OCI-LY3 (cell line): ENCODE results near the gene GRXCR2.
"Not testable (repeated sequence)": the region's sequence is repeated elsewhere in the genome, so short reads cannot be mapped to it uniquely, and the experiment has no call there.

ENCODE experiments used
- H2AFZ ChIP-seq: fragments of 200-600, 300-600 bp; shearing (Covaris generic); 2 replicates; pipeline ENCODE4 v1.6.0; 2014; ENCODE audit warnings: antibody characterized with exemption, low read depth, low read length
- H3K27ac ChIP-seq: fragments of 200-600, 300-600 bp; sonication (generic); 2 replicates; pipeline ENCODE4 v1.5.1; 2014; ENCODE audit warnings: mild to moderate bottlenecking, low read length, moderate library complexity, mixed read lengths
- H3K27me3 ChIP-seq: fragments of 200-600, 300-600 bp; sonication (generic); 2 replicates; pipeline ENCODE4 v1.6.1; 2014; ENCODE audit warnings: low read depth, low read length, mixed read lengths
- H3K36me3 ChIP-seq: fragments of 200-600, 300-600 bp; sonication (generic); replicated peaks from 2 replicates; pipeline ENCODE3; 2014; ENCODE audit warnings: low read depth, low read length, mixed read lengths
- H3K4me1 ChIP-seq: fragments of 300-600, 200-600 bp; sonication (generic); 2 replicates; pipeline ENCODE4 v1.6.1; 2014; ENCODE audit warnings: low read length, mixed read lengths
- H3K4me2 ChIP-seq: fragments of 200-600, 300-600 bp; sonication (generic); 2 replicates; pipeline ENCODE4 v1.6.1; 2014; ENCODE audit warnings: low read length, mixed read lengths
- H3K4me3 ChIP-seq: fragments of 300-600, 200-600 bp; sonication (generic); 2 replicates; pipeline ENCODE4 v1.5.1; 2014; ENCODE audit warnings: antibody characterized with exemption, mild to moderate bottlenecking, low read length, moderate library complexity
- H3K79me2 ChIP-seq: fragments of 300-600, 200-600 bp; shearing (Covaris generic); 2 replicates; pipeline ENCODE4 v1.6.1; 2014; ENCODE audit warnings: mild to moderate bottlenecking, low read length, mixed read lengths
- H3K9ac ChIP-seq: fragments of 300-600, 200-600 bp; shearing (Covaris generic); 2 replicates; pipeline ENCODE4 v1.6.0; 2014; ENCODE audit warnings: mild to moderate bottlenecking, low read length, moderate library complexity
- H3K9me3 ChIP-seq: fragments of 200-600, 300-600 bp; shearing (Covaris generic); 2 replicates; pipeline ENCODE4 v1.6.1; 2014; ENCODE audit warnings: low read length, mixed read lengths; ENCODE audit not compliant: insufficient read depth
- H4K20me1 ChIP-seq: fragments of 200-600, 300-600 bp; sonication (generic); 2 replicates; pipeline ENCODE4 v1.6.1; 2016; ENCODE audit warnings: low read length, mixed read lengths; ENCODE audit not compliant: insufficient read depth
- EZH2phosphoT487 ChIP-seq: fragments of 200-600 bp; shearing (Covaris generic); IDR thresholded peaks from 2 replicates; pipeline ENCODE4 v1.6.1; 2018; ENCODE audit warnings: antibody characterized with exemption, mixed run types, low read depth
- TF ChIP-seq, protein P1 (sequence below): fragments of 200-600, 300-600 bp; sonication (generic); IDR thresholded peaks from 2 replicates; pipeline ENCODE4 v1.5.1; 2014; ENCODE audit warnings: antibody characterized with exemption, low read length, low read depth

The GRXCR2 gene

DNA sequence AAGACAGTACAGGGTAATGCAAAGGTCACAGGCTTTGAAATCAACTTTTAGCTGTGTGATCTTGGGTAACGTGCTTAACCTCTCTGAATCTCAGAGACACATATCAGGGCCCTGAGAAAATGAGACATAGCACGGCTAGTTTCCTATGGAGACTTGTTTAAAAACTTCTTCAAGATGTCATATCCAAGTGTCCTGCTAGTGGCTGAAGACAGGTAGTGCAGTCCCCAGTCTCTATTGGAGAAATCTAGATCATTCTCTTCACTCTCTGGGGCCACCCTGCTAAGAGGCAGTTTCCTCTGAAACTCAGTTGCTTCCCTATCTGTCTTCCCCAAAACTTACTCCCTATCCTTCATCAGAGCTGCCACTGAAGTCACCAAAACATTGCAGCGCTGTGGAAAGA is 30.3 kb upstream of the GRXCR2 start:
- Histone ChIP-seq H3K79me2 (no peaks in the 10 kb centered on the region), H3K4me3 (no peak overlapping the region), H3K4me2 (no peak overlapping the region), H2AFZ (no peak overlapping the region), H3K9ac (no peak overlapping the region), H3K36me3 (no peaks in the 10 kb centered on the region), H3K4me1 (no peaks in the 10 kb centered on the region), H4K20me1 (no peaks in the 10 kb centered on the region), H3K27ac (no peak overlapping the region), H3K27me3 (no peaks in the 10 kb centered on the region), H3K9me3 (no peaks in the 10 kb centered on the region)
- no peak for TF ChIP-seq EZH2phosphoT487
- TF ChIP-seq, protein P1, sequence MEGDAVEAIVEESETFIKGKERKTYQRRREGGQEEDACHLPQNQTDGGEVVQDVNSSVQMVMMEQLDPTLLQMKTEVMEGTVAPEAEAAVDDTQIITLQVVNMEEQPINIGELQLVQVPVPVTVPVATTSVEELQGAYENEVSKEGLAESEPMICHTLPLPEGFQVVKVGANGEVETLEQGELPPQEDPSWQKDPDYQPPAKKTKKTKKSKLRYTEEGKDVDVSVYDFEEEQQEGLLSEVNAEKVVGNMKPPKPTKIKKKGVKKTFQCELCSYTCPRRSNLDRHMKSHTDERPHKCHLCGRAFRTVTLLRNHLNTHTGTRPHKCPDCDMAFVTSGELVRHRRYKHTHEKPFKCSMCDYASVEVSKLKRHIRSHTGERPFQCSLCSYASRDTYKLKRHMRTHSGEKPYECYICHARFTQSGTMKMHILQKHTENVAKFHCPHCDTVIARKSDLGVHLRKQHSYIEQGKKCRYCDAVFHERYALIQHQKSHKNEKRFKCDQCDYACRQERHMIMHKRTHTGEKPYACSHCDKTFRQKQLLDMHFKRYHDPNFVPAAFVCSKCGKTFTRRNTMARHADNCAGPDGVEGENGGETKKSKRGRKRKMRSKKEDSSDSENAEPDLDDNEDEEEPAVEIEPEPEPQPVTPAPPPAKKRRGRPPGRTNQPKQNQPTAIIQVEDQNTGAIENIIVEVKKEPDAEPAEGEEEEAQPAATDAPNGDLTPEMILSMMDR = no peak

DNA sequence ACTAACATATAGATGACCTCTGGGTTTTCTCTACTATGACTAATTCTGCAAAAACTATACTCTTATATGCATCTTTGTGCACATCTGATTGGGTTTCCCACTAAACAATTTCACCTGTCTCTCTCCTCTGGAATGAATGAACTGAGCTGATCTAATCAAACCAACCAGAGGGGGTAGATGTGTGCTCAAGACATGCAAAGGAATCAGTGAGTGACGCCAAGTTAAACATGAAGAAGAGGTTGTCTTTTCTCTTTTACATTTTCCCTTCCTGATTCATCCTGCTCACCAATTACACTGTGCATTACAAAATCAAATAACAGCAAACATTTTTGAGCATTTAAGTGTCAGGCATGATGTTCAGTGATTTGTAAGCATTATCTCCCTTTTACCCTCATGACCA is 29.6 kb upstream of the GRXCR2 start:
- Histone ChIP-seq H2AFZ (no peak overlapping the region), H3K27me3 (no peaks in the 10 kb centered on the region), H3K27ac (no peak overlapping the region), H3K4me3 (no peak overlapping the region), H3K4me2 (no peak overlapping the region), H3K9me3 (no peaks in the 10 kb centered on the region), H3K79me2 (no peaks in the 10 kb centered on the region), H3K9ac (no peak overlapping the region), H3K36me3 (no peaks in the 10 kb centered on the region), H3K4me1 (no peaks in the 10 kb centered on the region), H4K20me1 (no peaks in the 10 kb centered on the region)
- TF ChIP-seq EZH2phosphoT487 = no peak
- TF ChIP-seq, protein P1 = no peak

DNA sequence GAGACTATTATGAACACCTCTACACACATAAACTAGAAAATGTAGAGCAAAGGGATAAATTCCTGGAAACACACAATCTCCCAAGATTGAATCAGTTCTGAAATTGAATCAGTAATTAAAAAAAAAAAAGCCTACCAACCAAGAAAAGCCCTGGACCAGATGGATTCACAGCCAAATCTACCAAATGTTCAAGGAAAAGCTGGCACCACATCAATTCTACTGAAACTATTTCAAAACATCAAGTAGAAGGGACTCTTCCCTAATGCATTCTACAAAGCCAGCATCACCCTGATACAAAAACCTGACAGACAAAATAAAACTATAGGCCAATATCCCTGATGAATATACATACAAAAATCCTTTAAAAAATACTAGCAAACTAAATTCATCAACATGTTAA is 25.4 kb upstream of the GRXCR2 start:
- Histone ChIP-seq H3K4me2 (no peak overlapping the region), H4K20me1 (no peaks in the 10 kb centered on the region), H3K4me3 (no peak overlapping the region), H3K27me3 (no peaks in the 10 kb centered on the region), H3K27ac (no peak overlapping the region), H3K79me2 (no peaks in the 10 kb centered on the region), H3K9me3 (no peaks in the 10 kb centered on the region), H2AFZ (no peak overlapping the region), H3K9ac (no peak overlapping the region), H3K4me1 (no peaks in the 10 kb centered on the region), H3K36me3 (no peaks in the 10 kb centered on the region)
- no peak for TF ChIP-seq EZH2phosphoT487
- TF ChIP-seq, protein P1 = no peak

DNA sequence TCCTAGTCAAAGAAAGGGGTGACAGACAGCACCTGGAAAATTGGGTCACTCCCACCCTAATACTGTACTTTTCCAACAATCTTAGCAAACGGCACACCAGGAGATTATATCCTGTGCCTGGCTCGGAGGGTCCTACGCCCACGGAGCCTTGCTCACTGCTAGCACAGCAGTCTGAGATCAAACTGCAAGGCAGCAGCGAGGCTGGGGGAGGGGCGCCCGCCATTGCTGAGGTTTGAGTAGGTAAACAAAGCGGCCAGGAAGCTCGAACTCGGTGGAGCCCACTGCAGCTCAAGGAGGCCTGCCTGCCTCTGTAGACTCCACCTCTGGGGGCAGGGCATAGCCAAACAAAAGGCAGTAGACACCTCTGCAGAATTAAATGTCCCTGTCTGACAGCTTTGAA is 18.6 kb upstream of the GRXCR2 start:
- not testable (repeated sequence) for H3K9ac ChIP-seq, H3K4me1 ChIP-seq, H4K20me1 ChIP-seq, H2AFZ ChIP-seq, H3K4me3 ChIP-seq, H3K36me3 ChIP-seq, H3K79me2 ChIP-seq, H3K4me2 ChIP-seq, H3K27me3 ChIP-seq, H3K27ac ChIP-seq, H3K9me3 ChIP-seq

DNA sequence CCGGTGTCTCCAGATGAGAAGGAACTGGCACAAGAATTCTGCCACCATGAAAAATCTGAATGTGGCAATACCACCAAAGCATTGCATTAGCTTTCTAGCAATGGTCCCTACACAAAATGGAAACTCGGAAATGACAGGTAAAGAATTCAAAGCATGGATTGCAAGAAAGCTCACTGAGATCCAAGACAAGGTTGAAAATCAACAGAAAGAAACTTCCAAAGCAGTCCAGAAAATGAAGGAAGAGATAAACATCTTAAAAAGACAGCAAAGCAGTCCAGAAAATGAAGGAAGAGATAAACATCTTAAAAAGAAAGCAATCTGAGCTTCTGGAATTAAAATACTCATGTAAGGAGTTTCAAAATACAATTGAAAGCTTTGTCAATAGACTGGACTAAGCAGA is 16.8 kb upstream of the GRXCR2 start:
- no peaks in the 10 kb centered on the region for H4K20me1 ChIP-seq
- H3K9ac ChIP-seq = no peak overlapping the region
- 0 out of 2 replicates have a peak, but pooled peaks cover 4% of the 10 kb centered on the region for H3K27me3 ChIP-seq
- H3K27ac ChIP-seq = no peak overlapping the region
- no peaks in the 10 kb centered on the region for H3K36me3 ChIP-seq
- TF ChIP-seq, protein P1 = no peak
- TF ChIP-seq EZH2phosphoT487 = no peak
- H3K9me3 ChIP-seq = no peaks in the 10 kb centered on the region
- H2AFZ ChIP-seq = no peak overlapping the region
- H3K4me1 ChIP-seq = no peaks in the 10 kb centered on the region
- H3K4me2 ChIP-seq = no peak overlapping the region
- H3K4me3 ChIP-seq = no peak overlapping the region
- H3K79me2 ChIP-seq = no peaks in the 10 kb centered on the region
